Gastrocnemius medialis (tissue), 4 donors: ENCODE data around the gene ZDHHC14.

Source experiments
- POLR2A ChIP-seq, 2 donors: fragments of 450-650 bp; IDR thresholded peaks; one replicate each; pipeline ENCODE4 v1.6.1; 2017; ENCODE audit warnings: antibody characterized with exemption in 2 of 2, mild to moderate bottlenecking in 2 of 2, moderate library complexity in 2 of 2
- TF ChIP-seq, protein P1 (sequence below), 5 experiments: fragments of 450-650 bp in 3 of 5; fragments of 200-600 bp in 2 of 5; sonication (generic) in 2 of 5; IDR thresholded peaks in 4 of 5; conservative IDR thresholded peaks in 1 of 5; 1 replicate in 4 of 5; 2 replicates in 1 of 5; pipeline ENCODE4 v1.5.1; 2016 to 2019; ENCODE audit warnings: antibody characterized with exemption in 5 of 5, mild to moderate bottlenecking in 3 of 5, moderate library complexity in 3 of 5

DNA sequence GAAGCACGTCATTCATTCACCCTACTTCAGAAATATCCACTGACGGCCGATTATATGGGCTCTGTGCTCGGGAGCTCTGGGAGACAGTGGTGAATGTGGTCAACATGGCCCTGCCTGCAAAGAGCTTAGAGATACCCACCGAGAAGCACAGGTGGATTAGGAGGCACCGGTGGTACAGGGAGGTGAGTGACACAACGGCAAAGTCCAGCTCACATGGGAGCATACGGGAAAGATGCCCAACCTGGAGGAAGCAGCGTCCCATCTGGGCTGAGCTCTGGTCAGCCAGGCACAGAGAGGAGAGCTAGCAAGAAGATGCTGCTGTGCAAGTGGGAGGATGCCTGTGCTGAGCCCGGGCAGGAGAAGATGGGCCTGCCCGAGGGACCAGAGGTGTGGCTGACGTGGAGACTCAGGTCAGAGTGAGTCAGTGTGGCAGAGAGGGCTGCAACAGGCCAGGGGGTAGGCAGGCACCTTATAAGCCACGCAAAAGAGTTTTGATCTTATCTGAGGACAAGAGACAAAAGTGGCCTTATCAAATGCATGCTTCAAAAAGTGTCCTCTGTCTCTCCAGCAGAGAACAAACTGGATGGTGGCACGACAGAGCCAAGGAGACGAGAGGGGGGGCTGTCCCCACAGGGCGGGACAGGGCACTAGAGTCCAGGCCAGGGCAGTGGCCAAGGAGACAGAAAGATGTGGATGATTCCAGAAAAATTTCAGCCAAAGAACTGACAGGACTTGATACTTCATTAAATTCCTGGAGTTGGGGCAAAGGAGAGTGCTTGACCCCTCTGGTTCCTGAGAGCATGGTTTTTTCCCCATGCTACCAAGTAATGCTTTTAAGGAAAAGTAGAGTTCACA, 227.5 kb downstream of the ZDHHC14 start:
- TF ChIP-seq, protein P1, sequence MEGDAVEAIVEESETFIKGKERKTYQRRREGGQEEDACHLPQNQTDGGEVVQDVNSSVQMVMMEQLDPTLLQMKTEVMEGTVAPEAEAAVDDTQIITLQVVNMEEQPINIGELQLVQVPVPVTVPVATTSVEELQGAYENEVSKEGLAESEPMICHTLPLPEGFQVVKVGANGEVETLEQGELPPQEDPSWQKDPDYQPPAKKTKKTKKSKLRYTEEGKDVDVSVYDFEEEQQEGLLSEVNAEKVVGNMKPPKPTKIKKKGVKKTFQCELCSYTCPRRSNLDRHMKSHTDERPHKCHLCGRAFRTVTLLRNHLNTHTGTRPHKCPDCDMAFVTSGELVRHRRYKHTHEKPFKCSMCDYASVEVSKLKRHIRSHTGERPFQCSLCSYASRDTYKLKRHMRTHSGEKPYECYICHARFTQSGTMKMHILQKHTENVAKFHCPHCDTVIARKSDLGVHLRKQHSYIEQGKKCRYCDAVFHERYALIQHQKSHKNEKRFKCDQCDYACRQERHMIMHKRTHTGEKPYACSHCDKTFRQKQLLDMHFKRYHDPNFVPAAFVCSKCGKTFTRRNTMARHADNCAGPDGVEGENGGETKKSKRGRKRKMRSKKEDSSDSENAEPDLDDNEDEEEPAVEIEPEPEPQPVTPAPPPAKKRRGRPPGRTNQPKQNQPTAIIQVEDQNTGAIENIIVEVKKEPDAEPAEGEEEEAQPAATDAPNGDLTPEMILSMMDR (IDR thresholded peaks at IDR 0.05 in 4 of 5, conservative IDR thresholded peaks at IDR 0.05 in 1 of 5) = no peak
- TF ChIP-seq POLR2A (IDR thresholded peaks at IDR 0.05) = no peak
